ENCODE measurements around the gene IDH1.
"Not testable (repeated sequence)": the region's sequence is repeated elsewhere in the genome, so short reads cannot be mapped to it uniquely, and the experiment has no call there.

Gene IDH1

GRCh38 chr2:208254871-208255556 lies at the start of gene IDH1:
IDH1 (minus strand) TSS chr2:208255071; CDS start chr2:208251551, 3,520 bp downstream.
- DNase-seq (ENCODE audit: low read depth in 1 of 2, low spot score in 1 of 2): peak; percentile 86 to 95

- DNase-seq (ENCODE audit: low read depth in 1 of 2, low spot score in 1 of 2): no peak
Observed at GRCh38 chr2:208304157-208304556, 49.3 kb upstream of the IDH1 start.

GRCh38 chr2:208300847-208301618 lies 46.2 kb upstream of the IDH1 start:
- DNase-seq (ENCODE audit: low read depth in 1 of 2, low spot score in 1 of 2): no peak

- no peak for DNase-seq (ENCODE audit: low read depth in 1 of 2, low spot score in 1 of 2)
Observed at GRCh38 chr2:208297961-208298360, 43.1 kb upstream of the IDH1 start.

GRCh38 chr2:208296610-208297009 lies 41.7 kb upstream of the IDH1 start:
- no peak for DNase-seq (ENCODE audit: low read depth in 1 of 2, low spot score in 1 of 2)

- no peak for DNase-seq (ENCODE audit: low read depth in 1 of 2, low spot score in 1 of 2)
Observed at GRCh38 chr2:208295834-208296233, 41.0 kb upstream of the IDH1 start.

GRCh38 chr2:208294482-208295024 lies 39.7 kb upstream of the IDH1 start:
- no peak for DNase-seq (ENCODE audit: low read depth in 1 of 2, low spot score in 1 of 2)

- DNase-seq (ENCODE audit: low read depth in 1 of 2, low spot score in 1 of 2): no peak
Observed at GRCh38 chr2:208285853-208286252, 31.0 kb upstream of the IDH1 start.

- no peak for DNase-seq (ENCODE audit: low read depth in 1 of 2, low spot score in 1 of 2)
Observed at GRCh38 chr2:208280933-208281332, 26.1 kb upstream of the IDH1 start.

- no peak for DNase-seq (ENCODE audit: low read depth in 1 of 2, low spot score in 1 of 2)
Observed at GRCh38 chr2:208280234-208280633, 25.4 kb upstream of the IDH1 start.

- DNase-seq (ENCODE audit: low read depth in 1 of 2, low spot score in 1 of 2): no peak
Observed at GRCh38 chr2:208279236-208279635, 24.4 kb upstream of the IDH1 start.

- no peak for DNase-seq (ENCODE audit: low read depth in 1 of 2, low spot score in 1 of 2)
Observed at GRCh38 chr2:208278549-208278948, 23.7 kb upstream of the IDH1 start.

GRCh38 chr2:208274748-208275147 lies 19.9 kb upstream of the IDH1 start:
- DNase-seq (ENCODE audit: low read depth in 1 of 2, low spot score in 1 of 2): no peak

GRCh38 chr2:208269091-208269490 lies 14.2 kb upstream of the IDH1 start:
- DNase-seq (ENCODE audit: low read depth in 1 of 2, low spot score in 1 of 2): no peak

GRCh38 chr2:208268156-208268952 lies 13.5 kb upstream of the IDH1 start:
- no peak for DNase-seq (ENCODE audit: low read depth in 1 of 2, low spot score in 1 of 2)

- DNase-seq (ENCODE audit: low read depth in 1 of 2, low spot score in 1 of 2): not testable (repeated sequence)
Observed at GRCh38 chr2:208267526-208267925, 12.7 kb upstream of the IDH1 start.

- DNase-seq (ENCODE audit: low read depth in 1 of 2, low spot score in 1 of 2): no peak
Observed at GRCh38 chr2:208266936-208267335, 12.1 kb upstream of the IDH1 start.

- no peak for DNase-seq (ENCODE audit: low read depth in 1 of 2, low spot score in 1 of 2)
Observed at GRCh38 chr2:208266553-208266893, 11.7 kb upstream of the IDH1 start.

- DNase-seq (ENCODE audit: low read depth in 1 of 2, low spot score in 1 of 2): peak; percentile 61 to 69
Observed at GRCh38 chr2:208265801-208266552, 11.1 kb upstream of the IDH1 start, which contains the start of gene PIKFYVE. PIKFYVE (plus strand) TSS chr2:208266255; CDS start chr2:208271520, 5,265 bp downstream.

- DNase-seq (ENCODE audit: low read depth in 1 of 2, low spot score in 1 of 2): no peak
Observed at GRCh38 chr2:208265371-208265800, 10.5 kb upstream of the IDH1 start.

Data from stimulated activated CD4-positive, alpha-beta T cell treated with anti-CD3 and anti-CD28 coated beads, Interleukin-15, amount 100 ng/mL, for 1 hour (primary cell).